ENCODE results near the gene MLLT1. TPM values are rescaled to one million over a fixed set of nuclear protein-coding genes. Genes with fewer than 3 reads are reported as not detected.
A peak's percentile ranks its signal among the peaks of the same experiment; 100 is the strongest.

The MLLT1 gene
- total and polyA plus RNA-seq, 2 donors (not counting 1 experiment from before 2014, with no cell fraction given), result 19.4 to 40.2 TPM

DNA sequence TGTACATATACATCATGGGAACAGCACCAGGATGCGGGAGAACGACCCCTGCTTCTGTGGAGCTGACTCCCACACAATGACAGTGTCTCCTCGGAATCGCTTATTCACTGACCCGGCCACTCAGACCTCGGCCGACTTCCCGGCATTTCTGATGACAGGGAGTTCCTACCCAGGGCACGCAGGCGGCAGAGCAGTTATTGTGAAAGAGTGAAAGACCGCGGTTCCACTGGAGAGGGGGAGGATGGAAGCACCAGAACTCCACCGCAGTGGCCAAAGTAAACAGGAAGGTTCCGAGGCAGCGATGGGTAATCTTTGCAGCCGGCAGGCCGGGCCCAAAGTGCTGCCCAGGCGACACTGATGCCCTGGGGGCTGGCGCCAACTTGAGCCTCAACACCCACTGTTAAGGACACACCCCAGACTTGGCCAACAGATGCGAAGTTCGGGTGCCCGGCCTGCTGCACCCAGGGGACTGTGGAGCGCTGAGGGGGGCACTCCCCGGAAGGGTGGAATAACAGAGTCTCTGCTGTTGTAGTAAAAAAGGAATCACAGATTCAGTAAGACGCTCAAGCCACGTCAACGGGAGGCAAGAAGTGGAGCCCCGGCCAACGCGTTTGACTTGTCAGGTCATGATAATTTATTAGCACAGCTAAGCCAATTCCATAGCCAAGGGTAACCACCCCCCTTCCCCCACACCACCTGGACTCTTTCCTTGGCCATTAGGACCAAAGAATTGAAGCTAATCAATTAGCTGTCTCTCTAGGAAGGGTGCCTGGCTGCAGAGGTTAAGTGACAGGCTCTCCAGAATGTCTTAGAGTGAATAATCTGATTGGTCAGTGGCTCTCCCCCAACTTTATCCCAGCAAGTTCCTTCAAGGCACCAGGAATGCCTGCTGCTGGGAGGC, 5.8 kb downstream of the MLLT1 start:
- H3K36me3 ChIP-seq (replicated peaks in 1 of 2; ENCODE audit: control extremely low read depth in 1 of 2, control insufficient read depth in 1 of 2, extremely low read depth in 1 of 2, insufficient read depth in 2 of 2, low read length in 1 of 2), result peaks cover 0 to 5% of the 10 kb centered on the region in 2 experiments
- peak overlapping the region in 1 of 5 experiments; percentile 5 for H3K4me3 ChIP-seq (ENCODE audit: control extremely low read depth in 1 of 5, extremely low read depth in 1 of 5, insufficient read depth in 1 of 5, low read depth in 2 of 5, low read length in 4 of 5)
- no peak overlapping the region for H3K27ac Mint-ChIP-seq
- no peak overlapping the region for H2AFZ ChIP-seq (ENCODE audit: insufficient read depth, low read depth, low read length, poor library complexity, severe bottlenecking)
- no peak overlapping the region for H3K4me2 ChIP-seq (replicated peaks; ENCODE audit: low read depth, low read length, poor library complexity, severe bottlenecking)
- no peaks in the 10 kb centered on the region for H3K27me3 Mint-ChIP-seq
- H3K9ac ChIP-seq (ENCODE audit: low read length), result no peak overlapping the region
- H3K79me2 ChIP-seq (ENCODE audit: control insufficient read depth, insufficient read depth, low read length), result peaks cover 91% of the 10 kb centered on the region
- no peaks in the 10 kb centered on the region for H3K27me3 ChIP-seq (replicated peaks in 1 of 4; ENCODE audit: control extremely low read depth in 1 of 4, control insufficient read depth in 3 of 4, insufficient read depth in 4 of 4, low read length in 3 of 4)
- peaks cover 89% of the 10 kb centered on the region for H4K20me1 ChIP-seq (ENCODE audit: control insufficient read depth, insufficient read depth, low read length, poor library complexity, severe bottlenecking)
- ChIA-PET CTCF (no interaction called here), POLR2A (no interaction called here)
- DNase-seq, result no peak
- intact Hi-C loops (cut with micrococcal nuclease), result no loop called here
- H3K27ac ChIP-seq (ENCODE audit: low read length in 2 of 2), result no peak overlapping the region
- H3K4me1 ChIP-seq (ENCODE audit: control insufficient read depth in 2 of 2, insufficient read depth in 2 of 2, low read length in 2 of 2), result peaks cover 12 to 15% of the 10 kb centered on the region in 2 donors
- H3K9me3 ChIP-seq (ENCODE audit: control extremely low read depth in 1 of 3, control insufficient read depth in 2 of 3, insufficient read depth in 1 of 3, low read length in 2 of 3), result no peaks in the 10 kb centered on the region
- no peak for ATAC-seq (ENCODE audit: low read depth)
- peaks cover 30% of the 10 kb centered on the region for H3K4me1 Mint-ChIP-seq
- no peak overlapping the region for H3K4me3 Mint-ChIP-seq
- no peaks in the 10 kb centered on the region for H3K9me3 Mint-ChIP-seq (ENCODE audit: insufficient read depth)
- TF ChIP-seq, protein P1, sequence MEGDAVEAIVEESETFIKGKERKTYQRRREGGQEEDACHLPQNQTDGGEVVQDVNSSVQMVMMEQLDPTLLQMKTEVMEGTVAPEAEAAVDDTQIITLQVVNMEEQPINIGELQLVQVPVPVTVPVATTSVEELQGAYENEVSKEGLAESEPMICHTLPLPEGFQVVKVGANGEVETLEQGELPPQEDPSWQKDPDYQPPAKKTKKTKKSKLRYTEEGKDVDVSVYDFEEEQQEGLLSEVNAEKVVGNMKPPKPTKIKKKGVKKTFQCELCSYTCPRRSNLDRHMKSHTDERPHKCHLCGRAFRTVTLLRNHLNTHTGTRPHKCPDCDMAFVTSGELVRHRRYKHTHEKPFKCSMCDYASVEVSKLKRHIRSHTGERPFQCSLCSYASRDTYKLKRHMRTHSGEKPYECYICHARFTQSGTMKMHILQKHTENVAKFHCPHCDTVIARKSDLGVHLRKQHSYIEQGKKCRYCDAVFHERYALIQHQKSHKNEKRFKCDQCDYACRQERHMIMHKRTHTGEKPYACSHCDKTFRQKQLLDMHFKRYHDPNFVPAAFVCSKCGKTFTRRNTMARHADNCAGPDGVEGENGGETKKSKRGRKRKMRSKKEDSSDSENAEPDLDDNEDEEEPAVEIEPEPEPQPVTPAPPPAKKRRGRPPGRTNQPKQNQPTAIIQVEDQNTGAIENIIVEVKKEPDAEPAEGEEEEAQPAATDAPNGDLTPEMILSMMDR (IDR thresholded peaks at IDR 0.05), result no peak
- TF ChIP-seq EZH2 (IDR thresholded peaks at IDR 0.05; ENCODE audit: borderline replicate concordance, insufficient read depth, low read depth, low read length, poor library complexity, severe bottlenecking), result no peak
- WGBS (ENCODE audit: insufficient coverage), result 70% methylated on average over 27 of the region's 30 CpGs

DNA sequence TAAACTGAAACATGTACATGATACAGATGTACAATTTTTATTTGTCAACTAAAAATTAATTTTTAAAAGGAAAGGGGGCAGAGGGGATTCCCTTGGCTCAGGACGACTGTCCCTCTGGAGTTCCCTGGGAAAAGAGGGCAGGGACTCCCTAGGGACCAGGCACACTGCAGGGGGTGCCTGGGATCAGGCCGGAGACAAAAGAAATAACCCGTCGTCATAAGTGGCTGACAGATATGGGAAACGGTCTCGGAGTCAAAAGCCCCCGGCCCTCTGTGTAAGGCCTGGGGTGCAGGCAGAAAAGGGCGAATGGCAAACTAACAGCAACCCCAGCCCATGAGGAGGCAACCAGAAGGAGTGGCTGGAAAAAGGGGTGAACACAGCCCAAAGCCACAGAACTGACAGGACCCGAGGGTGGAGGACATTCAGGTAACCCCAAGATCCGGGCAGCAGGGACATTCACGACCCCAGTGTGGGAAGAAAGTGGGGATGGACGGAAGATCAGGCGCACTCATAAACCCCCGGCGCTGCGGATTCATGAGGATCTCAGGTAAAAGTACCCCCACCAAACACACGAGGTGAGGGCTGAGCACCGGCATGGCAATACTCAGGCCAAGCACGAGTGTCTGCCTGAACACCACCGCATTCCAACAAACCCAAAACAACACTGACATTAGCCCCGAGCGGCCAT, 6.7 kb downstream of the MLLT1 start:
- WGBS (ENCODE audit: insufficient coverage), result 95% methylated on average over 18 of the region's 22 CpGs
- H3K27me3 Mint-ChIP-seq, result no peaks in the 10 kb centered on the region
- ChIA-PET CTCF (no interaction called here), POLR2A (no interaction called here)
- no peak overlapping the region for H3K27ac Mint-ChIP-seq
- H3K4me1 ChIP-seq (ENCODE audit: control insufficient read depth in 2 of 2, insufficient read depth in 2 of 2, low read length in 2 of 2), result peaks cover 3 to 6% of the 10 kb centered on the region in 2 donors
- H3K9ac ChIP-seq (ENCODE audit: low read length), result no peak overlapping the region
- H3K4me1 Mint-ChIP-seq, result peaks cover 22% of the 10 kb centered on the region
- intact Hi-C loops (cut with micrococcal nuclease), result no loop called here
- no peak overlapping the region for H2AFZ ChIP-seq (ENCODE audit: insufficient read depth, low read depth, low read length, poor library complexity, severe bottlenecking)
- no peak for TF ChIP-seq EZH2 (IDR thresholded peaks at IDR 0.05; ENCODE audit: borderline replicate concordance, insufficient read depth, low read depth, low read length, poor library complexity, severe bottlenecking)
- TF ChIP-seq, protein P1 (IDR thresholded peaks at IDR 0.05), result no peak
- no peak for ATAC-seq (ENCODE audit: low read depth)
- H4K20me1 ChIP-seq (ENCODE audit: control insufficient read depth, insufficient read depth, low read length, poor library complexity, severe bottlenecking), result peaks cover 83% of the 10 kb centered on the region
- H3K36me3 ChIP-seq (replicated peaks in 1 of 2; ENCODE audit: control extremely low read depth in 1 of 2, control insufficient read depth in 1 of 2, extremely low read depth in 1 of 2, insufficient read depth in 2 of 2, low read length in 1 of 2), result peaks cover 0 to 11% of the 10 kb centered on the region in 2 experiments
- H3K27me3 ChIP-seq (replicated peaks in 1 of 4; ENCODE audit: control extremely low read depth in 1 of 4, control insufficient read depth in 3 of 4, insufficient read depth in 4 of 4, low read length in 3 of 4), result no peaks in the 10 kb centered on the region
- no peak overlapping the region for H3K4me3 Mint-ChIP-seq
- no peaks in the 10 kb centered on the region for H3K9me3 ChIP-seq (ENCODE audit: control extremely low read depth in 1 of 3, control insufficient read depth in 2 of 3, insufficient read depth in 1 of 3, low read length in 2 of 3)
- no peaks in the 10 kb centered on the region for H3K9me3 Mint-ChIP-seq (ENCODE audit: insufficient read depth)
- DNase-seq, result no peak
- no peak overlapping the region for H3K27ac ChIP-seq (ENCODE audit: low read length in 2 of 2)
- peaks cover 86% of the 10 kb centered on the region for H3K79me2 ChIP-seq (ENCODE audit: control insufficient read depth, insufficient read depth, low read length)
- no peak overlapping the region for H3K4me2 ChIP-seq (replicated peaks; ENCODE audit: low read depth, low read length, poor library complexity, severe bottlenecking)
- H3K4me3 ChIP-seq (ENCODE audit: control extremely low read depth in 1 of 5, extremely low read depth in 1 of 5, insufficient read depth in 1 of 5, low read depth in 2 of 5, low read length in 4 of 5), result no peak overlapping the region

Data from B cell (primary cell).